ENCODE data around the gene CBX8. TPM values are rescaled to one million over a fixed set of nuclear protein-coding genes. Genes with fewer than 3 reads are reported as not detected.

CBX8 gene
- total and polyA plus RNA-seq, 8 donors, result 1.6 to 5.7 (median 4.1) TPM

DNA sequence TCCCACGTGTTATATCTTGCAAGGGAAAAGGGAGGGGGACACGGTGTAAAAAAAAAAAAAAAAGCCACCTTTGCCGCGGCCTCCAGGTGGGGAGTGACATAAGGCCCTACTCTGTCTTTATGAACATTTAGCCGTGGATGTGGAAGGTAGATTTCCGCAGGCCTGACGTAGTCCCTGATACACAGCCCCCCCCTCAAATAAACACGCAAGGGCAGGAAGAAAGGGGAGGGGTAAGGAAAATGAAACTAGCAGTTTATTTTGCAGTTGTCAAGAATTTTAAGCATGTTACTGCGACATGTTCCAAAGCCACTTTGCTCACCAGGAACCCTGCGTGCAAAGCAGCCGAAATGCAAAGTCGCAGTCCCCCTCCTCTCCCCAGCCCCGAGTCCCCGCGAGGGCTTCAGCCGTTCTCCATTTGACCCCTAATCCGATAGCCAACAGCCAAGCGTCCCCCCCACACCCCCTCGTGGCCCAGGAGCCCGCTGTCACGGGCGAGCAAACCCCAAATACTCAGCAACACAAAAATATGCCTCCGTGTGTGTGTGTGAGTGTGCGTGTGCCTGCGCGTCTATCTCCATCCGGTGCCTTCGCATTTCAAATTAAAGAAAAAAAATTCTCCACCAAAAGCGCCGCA, 41.1 kb upstream of the CBX8 start:
- 0 to 1% methylated on average over 30 of the region's 30 CpGs for WGBS, 2 donors
- Histone ChIP-seq H3K4me3 (peak overlapping the region; percentile 63 to 75 (median 69)), H3K27me3 (peaks cover 0 to 20% (median 1%) of the 10 kb centered on the region in 4 donors), H3K9me3 (no peaks in the 10 kb centered on the region), H3K4me1 (peaks cover 18 to 48% (median 19%) of the 10 kb centered on the region in 3 donors), H3K27ac (peak overlapping the region; percentile 92 to 96 (median 94)), H3K36me3 (peaks cover 5 to 14% (median 7%) of the 10 kb centered on the region in 3 donors)
- intact Hi-C loops (cut with DNase I), result no loop called here
- TF ChIP-seq CTCF (IDR thresholded peaks at IDR 0.05), result no peak
- DNase-seq, result peak in 4 of 6 donors; percentile 33 to 56 (median 50)
- ATAC-seq, result no peak
- FAIRE-seq, result no peak

- Histone ChIP-seq H3K27ac (peak overlapping the region; percentile 92 to 96 (median 94)), H3K4me1 (peaks cover 22 to 48% (median 24%) of the 10 kb centered on the region in 3 donors), H3K27me3 (peaks cover 0 to 13% (median under 1%) of the 10 kb centered on the region in 4 donors), H3K36me3 (peaks cover 5 to 14% (median 7%) of the 10 kb centered on the region in 3 donors), H3K4me3 (peak overlapping the region; percentile 63 to 75 (median 69)), H3K9me3 (no peaks in the 10 kb centered on the region)
- ATAC-seq (peak; percentile 56 to 72 (median 67)), FAIRE-seq (no peak), DNase-seq (peak; percentile 90 to 98 (median 94))
- TF ChIP-seq CTCF (IDR thresholded peaks at IDR 0.05), result peak in 1 of 4 donors; percentile 12
- WGBS, 2 donors, result 5 to 7% methylated on average over 36 to 41 of the region's 41 CpGs
- intact Hi-C loops (cut with DNase I), result no loop called here
These were observed 40.4 kb upstream of the CBX8 start for GRCh38 chr17:79836972-79837887.

GRCh38 chr17:79836510-79836971, 39.7 kb upstream of the CBX8 start:
- peak overlapping the region; percentile 54 to 96 (median 94) for H3K27ac ChIP-seq
- DNase-seq (peak in 5 of 6 donors; percentile 35 to 67 (median 65)), FAIRE-seq (no peak), ATAC-seq (no peak)
- peaks cover 29 to 46% (median 30%) of the 10 kb centered on the region in 3 donors for H3K4me1 ChIP-seq
- H3K9me3 ChIP-seq, result no peaks in the 10 kb centered on the region
- peak overlapping the region; percentile 15 to 74 (median 64) for H3K4me3 ChIP-seq
- H3K36me3 ChIP-seq, result peaks cover 5 to 14% (median 7%) of the 10 kb centered on the region in 3 donors
- intact Hi-C loops (cut with DNase I), result no loop called here
- no peak for TF ChIP-seq CTCF (IDR thresholded peaks at IDR 0.05)
- 15 to 25% methylated on average over 18 of the region's 18 CpGs for WGBS, 2 donors
- peaks cover 0 to 8% (median 0%) of the 10 kb centered on the region in 4 donors for H3K27me3 ChIP-seq

- peak; percentile 1 to 17 (median 8) for ATAC-seq
These were observed 39.2 kb upstream of the CBX8 start for GRCh38 chr17:79835953-79836509.

More at GRCh38 chr17:79835953-79836509, 39.2 kb upstream of the CBX8 start:
- WGBS, 2 donors, result 20 to 25% methylated on average over 24 of the region's 24 CpGs
- H3K27ac ChIP-seq, result peak overlapping the region in 2 of 4 donors; percentile 54 to 96
- FAIRE-seq, result no peak
- no peaks in the 10 kb centered on the region for H3K9me3 ChIP-seq
- peak overlapping the region in 3 of 4 donors; percentile 63 to 74 (median 64) for H3K4me3 ChIP-seq
- TF ChIP-seq CTCF (IDR thresholded peaks at IDR 0.05), result no peak
- H3K36me3 ChIP-seq, result peaks cover 5 to 14% (median 7%) of the 10 kb centered on the region in 3 donors
- intact Hi-C loops (cut with DNase I), result no loop called here
- DNase-seq, result peak; percentile 77 to 92 (median 83)
- peaks cover 0 to 3% (median 0%) of the 10 kb centered on the region in 4 donors for H3K27me3 ChIP-seq
- H3K4me1 ChIP-seq, result peaks cover 34 to 49% (median 35%) of the 10 kb centered on the region in 3 donors
